ENCODE data around the gene PDE1C. TPM values are rescaled to one million over a fixed set of nuclear protein-coding genes. Genes with fewer than 3 reads are reported as not detected.

Gene PDE1C
- total RNA-seq, 1 donor from 2014 or later: 0.03 TPM

DNA sequence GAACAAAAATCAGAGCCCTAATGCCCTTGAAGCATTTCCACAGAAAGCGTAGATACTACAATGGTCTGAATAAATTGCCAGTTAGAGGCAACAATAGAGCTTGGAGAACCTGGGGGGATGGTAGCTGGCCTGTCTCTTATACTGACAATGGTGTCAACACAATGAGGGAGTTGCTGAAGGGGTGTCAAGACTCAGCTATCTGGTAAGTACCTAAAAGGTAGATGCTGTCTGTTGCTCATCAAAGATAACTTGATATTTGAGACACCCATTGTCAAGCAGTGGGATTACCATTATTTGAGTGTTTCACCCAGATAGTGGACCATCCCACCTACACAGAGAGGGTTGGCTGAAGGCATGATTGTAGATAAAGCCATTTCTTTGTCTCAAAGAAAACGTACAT is 72.8 kb downstream of the PDE1C start:
- no peak for DNase-seq (ENCODE audit: low read depth)

DNA sequence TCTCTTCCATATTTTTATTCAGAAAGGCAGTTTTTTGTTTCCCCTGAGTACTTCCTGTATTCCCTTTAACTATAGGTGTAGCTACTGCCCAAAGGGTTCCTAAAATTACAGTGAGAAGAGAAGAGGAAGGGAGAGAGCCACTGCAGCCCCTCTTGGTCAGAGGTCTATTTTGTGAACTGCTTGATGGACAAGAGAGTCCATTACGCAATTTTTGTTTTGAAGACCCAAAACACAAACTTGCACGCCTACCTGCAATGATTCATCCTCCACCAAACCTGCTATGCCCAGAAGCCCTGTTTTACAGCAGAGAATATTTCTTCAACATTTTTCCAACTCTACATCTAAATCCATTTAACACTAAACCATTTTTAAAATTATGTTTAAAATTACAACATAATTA is 75.1 kb downstream of the PDE1C start:
- DNase-seq (ENCODE audit: low read depth): no peak

DNA sequence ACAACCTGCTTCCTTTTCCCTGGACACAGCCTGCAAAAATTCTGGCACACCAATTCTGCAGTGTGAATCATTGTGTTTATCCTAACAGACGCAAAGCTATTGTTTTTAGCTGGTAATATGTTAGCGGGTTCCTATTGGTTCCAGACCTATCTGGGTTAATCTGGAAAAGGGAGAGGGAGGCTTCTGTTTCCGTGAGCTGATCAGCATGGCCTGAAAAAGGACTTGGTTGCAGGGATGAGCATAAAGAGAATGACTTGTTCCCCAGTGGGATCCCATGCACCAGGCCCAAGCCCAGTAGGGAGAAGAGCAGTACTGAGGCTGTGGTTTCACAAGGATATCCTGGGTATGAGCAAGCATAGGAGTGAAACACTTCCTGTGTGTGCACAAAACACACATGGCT is 78.4 kb downstream of the PDE1C start:
- DNase-seq (ENCODE audit: low read depth): no peak

DNA sequence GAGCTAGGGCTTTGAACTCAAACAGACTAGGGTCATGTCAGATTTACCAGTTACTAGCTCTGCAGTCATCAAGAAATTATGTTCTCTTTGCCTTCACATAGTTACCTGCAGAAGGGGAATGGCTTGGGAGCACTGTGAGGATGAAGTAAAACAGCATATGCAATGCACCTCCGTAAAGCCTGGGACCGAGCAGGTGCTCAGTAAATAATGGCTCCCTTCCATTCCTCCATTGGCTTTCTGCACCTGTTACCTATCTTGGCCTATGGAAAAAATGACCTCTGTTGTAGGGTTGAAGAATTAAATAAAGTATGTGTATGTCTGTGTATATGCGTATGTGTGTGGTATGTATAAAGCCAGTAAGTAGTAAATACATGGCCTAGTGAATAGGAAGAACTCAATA is 78.8 kb downstream of the PDE1C start:
- DNase-seq (ENCODE audit: low read depth): no peak

DNA sequence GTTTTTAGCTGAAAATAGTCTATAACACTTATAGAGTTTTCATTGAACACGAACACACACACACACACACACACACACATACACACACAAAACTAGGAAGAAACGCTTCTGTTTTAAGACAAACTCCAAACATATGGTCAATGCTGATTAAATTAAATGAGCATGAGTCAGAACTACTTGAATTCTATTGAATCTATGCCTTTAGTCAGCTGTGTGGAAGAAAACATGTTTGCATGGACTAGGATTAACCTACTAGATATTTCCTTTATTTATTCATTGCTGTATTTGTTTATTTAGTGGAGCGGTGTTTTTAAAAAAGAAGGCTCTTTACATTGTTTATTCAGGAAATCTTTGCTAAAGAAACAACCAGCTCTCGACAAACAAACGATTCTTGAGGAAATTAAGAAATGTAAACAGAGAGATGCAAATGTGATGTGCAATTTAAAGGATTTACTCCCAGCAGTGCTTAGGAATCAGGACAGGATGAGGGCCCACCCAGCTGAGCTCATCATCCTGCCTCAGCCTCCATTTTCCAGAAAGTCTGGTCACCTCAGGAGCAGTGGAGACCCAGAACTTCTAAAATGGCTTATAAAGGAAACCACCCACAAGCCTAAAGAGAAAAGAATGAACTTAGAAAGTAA is 83.2 kb downstream of the PDE1C start:
- no peak for DNase-seq (ENCODE audit: low read depth)

DNA sequence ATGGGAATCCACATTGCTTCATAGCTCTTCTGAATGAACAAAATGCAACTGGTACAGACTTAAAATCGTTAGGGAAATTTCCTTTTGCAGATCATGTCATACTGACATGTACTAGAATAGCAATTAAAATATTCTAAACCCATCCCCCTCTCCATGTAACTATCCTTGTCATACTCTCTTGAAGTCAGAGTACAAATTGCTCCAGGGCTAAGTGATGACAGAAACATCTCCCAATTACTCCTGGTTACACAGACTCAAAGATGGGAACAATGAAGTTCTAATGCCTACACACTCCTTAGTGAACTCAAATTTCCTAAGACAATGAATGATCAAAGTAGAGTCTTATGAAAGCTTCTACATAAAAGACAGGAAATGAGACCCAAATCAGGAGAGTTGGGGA is 87.2 kb downstream of the PDE1C start:
- DNase-seq (ENCODE audit: low read depth): no peak

DNA sequence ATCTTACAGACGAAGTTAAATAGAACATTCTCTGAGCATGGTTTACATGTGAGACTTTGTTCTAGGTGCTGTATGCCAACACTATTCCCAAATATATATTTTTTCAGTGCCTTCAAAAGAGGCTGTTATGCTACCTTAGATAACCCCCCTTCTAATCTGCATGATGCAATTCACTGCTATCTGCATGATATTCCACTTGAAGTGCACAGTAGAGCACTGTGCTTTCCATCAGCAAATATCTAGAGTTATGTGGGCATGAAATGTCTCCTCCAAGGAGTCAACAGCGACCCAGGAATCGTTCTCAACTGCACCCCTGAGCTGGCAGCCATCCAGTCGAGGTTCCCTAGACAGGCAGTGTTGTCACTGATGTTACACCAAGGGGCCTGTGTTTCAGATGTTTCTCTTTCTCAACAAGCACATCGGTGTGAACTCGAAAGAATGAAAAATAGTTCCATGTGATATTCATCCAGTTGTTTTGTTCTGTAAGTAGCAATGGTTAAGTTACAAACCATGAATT is 88.3 kb downstream of the PDE1C start:
- DNase-seq (ENCODE audit: low read depth): no peak

DNA sequence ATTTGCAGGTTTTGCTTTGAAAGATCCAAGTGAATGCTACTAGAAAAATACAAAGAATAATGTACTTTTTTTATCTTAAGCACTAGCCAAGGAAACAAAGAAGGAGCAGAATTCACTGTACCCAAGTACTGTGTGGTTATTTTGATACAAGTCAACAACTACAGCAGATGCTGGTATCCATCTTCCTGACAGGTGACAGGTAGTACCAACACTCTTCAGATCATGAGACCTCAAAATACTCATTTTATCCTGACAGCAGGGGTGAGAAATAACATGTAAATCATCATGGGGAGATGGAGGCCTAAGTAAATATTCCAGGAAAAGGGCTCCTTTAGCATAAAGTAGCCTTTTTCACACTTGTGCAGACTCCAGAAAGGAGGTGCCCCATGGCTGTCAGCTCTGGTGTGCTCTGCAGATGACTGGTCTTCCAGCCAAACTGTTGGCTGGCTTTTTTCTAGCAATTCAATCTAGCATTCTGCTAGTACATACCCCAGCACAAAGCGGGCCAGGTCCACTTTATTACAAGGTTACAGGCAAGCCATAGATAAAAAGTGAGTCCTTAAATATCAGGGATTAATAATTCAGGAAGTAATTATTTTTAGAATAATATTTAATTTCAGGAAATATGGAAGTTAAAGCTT is 90.4 kb downstream of the PDE1C start:
- no peak for DNase-seq (ENCODE audit: low read depth)

DNA sequence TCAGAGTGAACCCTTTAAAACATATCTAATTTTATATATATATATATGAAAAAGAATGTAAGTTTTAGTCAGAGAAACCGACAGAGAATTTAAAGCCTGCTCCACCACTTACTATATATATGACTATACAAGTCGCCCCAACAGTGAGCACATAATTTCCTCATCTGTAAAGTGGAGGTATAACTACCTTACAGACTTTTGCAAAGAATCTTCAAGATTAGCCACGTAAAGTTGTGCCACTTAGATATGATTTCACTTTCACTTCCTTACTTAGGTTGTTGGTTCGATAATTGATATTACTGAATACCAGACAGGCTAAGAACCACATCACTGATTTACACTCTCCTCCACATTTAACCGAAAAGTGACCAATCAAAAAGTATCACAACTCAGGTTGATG is 94.7 kb downstream of the PDE1C start:
- no peak for DNase-seq (ENCODE audit: low read depth)

DNA sequence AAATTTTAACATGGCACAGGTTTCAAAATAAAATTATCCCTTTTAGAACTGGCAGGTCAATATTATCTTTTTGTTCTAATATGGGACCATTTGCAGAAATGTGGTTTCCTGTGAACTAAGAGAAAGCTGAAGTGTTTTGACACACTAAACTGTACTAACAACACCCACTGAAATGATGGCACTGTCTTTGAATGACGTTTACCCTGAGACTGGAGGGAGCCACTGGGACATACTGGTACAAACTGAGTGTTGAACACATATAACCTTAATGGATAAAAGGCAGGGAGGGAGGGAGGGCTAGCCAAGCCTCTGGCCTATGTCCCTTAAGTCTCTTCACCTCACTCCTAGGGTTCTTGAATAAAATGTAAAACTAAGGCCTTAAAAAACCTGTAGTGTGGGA is 95.9 kb downstream of the PDE1C start:
- DNase-seq (ENCODE audit: low read depth): no peak

DNA sequence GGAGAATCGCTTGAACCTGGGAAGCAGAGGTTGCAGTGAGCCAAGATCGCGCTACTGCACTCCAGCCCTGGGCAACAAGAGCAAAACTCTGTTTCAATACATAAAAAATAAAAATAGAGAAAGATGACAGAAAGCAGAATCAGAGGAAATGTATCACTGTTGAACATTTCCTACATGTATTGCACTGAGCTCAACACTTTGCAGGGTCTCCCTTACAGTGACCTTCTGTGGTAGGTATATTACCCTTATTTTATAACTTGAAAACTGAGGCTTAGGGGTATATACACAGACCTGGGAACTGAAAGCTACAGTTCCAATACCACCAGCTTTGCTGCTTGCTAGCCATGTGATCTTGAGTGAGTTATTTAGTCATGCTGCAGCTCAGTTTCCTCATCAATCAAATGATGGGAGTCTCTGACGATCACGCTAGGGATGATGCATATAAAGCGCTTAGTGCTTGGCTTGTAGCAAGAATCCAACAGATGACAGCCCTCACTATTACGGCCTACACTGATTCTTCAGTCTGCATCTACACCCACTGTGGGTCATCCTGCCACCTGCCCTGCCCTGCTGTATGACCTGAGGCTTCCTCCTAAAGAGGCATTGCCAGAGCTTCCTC is 99.0 kb downstream of the PDE1C start:
- no peak for DNase-seq (ENCODE audit: low read depth)

DNA sequence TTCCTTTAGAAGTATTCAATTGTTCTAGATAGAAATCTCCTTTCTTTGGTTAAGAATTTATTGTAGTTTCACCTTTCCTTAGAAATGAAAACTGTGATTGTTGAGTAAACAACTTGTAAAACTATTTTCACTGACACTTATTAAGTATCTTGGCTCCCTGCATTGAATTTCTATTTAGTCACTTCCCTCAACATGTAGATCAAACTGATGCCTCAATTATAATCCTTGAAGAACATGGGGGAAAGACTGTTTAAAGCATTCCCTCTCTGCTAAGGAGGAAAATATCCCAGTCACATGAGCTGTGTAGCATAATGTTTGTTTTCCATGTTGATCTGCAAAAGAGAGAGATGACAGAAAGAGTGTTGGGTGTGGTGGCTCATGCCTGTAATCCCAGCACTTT is 99.7 kb downstream of the PDE1C start:
- DNase-seq (ENCODE audit: low read depth): no peak

DNA sequence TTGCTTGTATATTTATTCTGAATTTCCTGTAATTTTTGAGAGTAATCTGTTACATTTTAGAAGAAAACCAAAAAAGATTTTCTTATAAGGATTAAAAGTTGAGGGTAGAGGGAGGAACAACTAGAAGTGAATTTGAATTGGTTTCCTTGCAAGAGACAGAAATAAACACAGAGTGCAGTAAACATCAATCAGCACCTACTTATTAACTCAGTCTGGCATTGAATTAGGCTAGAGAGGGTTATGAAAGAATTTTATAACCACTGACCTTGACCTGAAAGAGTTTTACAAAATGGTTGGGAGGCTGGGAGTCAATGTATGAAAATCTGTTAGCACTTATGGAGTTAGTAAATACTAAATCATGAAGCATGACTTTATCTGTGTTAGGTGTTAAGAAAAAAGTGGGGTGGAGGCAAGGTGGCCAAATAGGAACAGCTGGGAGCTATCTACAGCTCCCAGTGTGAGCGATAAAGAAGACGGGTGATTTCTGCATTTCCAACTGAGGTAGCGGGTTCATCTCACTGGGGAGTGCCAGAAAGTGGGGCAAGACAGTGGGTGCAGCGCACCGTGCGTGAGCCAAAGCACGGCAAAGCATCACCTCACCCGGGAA is 106.5 kb downstream of the PDE1C start:
- DNase-seq (ENCODE audit: low read depth): no peak

DNA sequence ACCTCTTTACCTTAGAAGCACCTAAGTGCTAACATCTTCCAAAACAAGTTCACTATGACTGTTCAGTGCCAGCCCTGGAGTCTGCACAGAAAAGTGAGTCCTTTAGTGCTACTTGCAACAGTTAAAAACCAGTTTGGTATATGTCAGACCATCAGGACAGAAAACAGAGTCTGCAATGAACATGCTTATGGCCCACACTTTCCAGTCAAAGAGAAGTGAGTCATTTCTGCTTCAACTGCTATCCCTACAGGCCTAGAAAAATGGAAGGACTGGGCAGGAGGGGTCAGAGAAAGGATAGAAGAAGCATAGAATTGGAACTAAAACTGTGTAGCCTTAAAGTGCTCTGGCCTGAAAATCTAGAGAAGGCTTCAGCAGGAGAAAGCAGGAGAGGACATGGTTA is 108.0 kb downstream of the PDE1C start:
- no peak for DNase-seq (ENCODE audit: low read depth)

DNA sequence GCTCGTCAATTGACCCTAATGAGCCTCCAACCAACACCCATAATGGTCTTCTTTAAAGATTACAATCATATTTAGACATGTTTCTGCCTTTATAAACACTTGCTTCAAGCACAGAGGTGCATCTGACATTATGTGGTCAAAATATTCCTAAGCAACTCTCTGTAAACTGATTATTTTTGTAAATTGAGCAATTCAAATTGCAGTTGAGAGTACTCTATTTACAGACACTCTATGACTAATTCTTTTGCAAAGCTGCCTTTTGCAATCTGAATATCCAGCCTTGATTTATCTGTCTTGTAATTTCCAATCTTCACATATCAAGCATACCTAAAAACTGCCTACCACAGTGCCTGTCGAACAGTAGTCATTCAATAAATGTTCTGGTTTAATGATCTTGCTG is 112.0 kb downstream of the PDE1C start:
- DNase-seq (ENCODE audit: low read depth): no peak

DNA sequence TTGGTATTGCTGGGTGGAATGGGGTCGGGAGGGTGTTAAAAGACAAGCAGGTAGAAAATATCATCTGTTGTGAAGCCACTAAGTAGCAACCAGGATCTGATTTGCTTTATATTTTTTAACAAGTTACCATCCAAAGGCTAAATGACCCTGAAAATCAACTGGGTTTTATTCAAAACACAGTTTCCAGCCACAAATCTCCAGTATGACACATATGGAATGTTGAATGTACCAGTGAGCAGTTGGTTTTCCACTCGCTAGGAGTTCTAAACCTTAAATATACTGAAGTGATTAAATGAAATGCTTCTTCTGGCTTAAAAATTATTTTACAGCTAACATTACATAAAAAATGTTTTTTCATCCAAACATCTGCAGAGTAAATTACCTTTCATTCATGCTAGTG is 112.5 kb downstream of the PDE1C start:
- DNase-seq (ENCODE audit: low read depth): no peak

DNA sequence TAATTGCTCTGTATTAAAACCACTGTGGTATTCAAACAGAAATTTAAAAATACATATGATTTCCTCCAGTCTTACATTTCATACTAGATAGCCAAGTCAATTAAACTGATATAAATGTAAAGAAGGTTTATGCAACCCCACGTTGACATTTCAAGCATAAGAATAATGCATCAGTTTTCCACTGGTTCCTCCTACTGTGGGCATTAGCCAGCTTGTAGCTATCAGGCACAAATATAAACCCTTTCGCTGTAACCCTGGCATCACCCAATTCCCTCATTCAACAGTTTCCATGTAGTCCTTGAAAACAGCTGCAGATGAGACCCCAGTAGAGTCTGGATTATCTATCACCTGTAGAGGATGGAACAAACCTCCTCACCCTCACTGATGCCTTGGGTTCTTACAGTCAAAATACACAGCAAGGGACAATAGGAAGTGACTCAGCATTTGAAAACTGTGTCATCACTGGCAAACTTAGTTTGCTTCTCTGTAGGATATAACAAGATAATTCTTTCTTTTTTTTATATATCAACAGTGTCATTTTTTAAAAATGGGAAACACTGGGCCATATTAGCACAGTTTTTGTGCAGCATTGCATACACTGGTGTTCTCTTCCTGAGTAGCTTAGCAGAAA is 113.0 kb downstream of the PDE1C start:
- DNase-seq (ENCODE audit: low read depth): no peak

DNA sequence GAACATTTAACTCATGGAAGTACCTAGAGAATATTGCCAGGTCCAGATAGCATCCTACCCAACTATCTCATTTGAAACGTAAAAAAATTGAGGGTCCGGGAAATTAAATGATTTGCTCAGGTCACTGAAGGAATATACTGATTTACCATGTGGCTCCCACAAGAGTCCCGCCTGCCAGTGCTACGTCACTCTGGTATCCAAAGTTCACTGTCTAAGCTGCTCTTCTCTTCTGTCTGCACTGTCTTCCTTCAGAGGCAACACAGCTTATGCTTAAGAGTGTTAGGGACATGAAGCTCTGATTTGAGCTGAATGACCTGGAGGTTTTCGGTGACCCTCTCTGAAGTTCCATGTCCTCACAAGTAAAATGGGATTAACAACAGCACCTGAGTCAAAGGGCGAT is 114.6 kb downstream of the PDE1C start:
- no peak for DNase-seq (ENCODE audit: low read depth)

DNA sequence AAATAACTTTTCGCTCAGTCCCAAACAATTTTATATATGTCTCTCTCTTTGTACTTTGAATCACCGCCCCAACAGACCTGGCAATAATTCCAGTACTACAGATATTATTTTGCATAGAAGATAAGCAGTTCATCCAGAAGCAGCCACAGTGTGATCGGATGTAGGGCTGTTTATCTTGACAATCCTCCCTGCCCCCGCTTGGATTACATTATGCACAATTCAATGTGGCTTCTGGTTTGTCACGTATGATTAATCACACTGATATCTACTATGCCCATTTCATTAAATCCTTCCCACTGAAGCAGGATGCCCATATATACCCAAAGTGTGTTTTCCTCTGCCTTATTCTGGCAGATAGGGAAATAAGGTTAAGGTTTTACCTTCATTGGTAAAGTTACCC is 115.2 kb downstream of the PDE1C start:
- DNase-seq (ENCODE audit: low read depth): no peak

DNA sequence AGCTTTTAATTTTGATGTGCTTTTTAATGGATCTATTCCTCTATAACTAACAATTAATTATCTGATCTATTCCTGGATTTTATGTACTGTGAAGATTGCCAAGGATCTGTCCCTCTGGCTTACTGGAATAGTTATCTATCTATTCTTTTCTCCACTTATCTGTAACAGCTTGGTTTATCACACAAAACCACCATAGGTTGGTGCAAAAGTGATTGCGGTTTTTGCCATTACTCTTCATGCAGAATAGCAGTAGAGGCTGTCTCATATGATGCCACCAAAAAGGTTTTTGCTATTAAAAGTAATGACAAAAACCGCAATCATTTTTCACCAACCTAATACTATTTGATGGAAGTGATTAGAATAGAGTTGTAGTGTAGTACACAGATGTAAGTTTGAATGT is 115.7 kb downstream of the PDE1C start:
- no peak for DNase-seq (ENCODE audit: low read depth)

DNA sequence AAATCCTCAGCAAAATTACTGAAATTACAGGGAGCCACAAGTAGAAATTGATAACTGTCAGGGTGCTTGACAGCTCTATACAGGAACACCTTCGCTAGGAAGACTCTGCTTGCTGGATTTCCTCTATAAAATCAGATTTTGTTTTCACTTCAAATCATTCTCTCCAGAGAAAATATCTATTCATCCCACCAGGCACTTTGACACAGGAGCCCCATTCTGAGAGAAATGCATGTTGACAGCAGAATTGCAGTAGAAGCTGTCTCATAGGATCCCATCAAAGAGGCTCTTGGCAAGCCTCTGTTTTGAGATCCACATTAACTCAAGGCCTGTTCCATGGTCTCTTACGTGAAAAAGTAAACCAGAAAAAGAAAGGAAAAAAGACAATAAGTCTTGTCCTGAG is 116.8 kb downstream of the PDE1C start:
- DNase-seq (ENCODE audit: low read depth): no peak
